Endothelial cell of umbilical vein (primary cell): Measurements from ENCODE around the gene HCFC2. TPM values are rescaled to one million over a fixed set of nuclear protein-coding genes. Genes with fewer than 3 reads are reported as not detected.

Experiments
- BruUV-seq: library from RNA; stranded (reverse); fragments of 400-500 nt; replicated peaks from 2 replicates; lab custom pipeline; 2021; lab: Mats Ljungman, UMichigan
- CTCF ChIA-PET: fragments of 300-600, 350-600 bp; sonication (Branson Sonifier 250); formaldehyde crosslinking; loops from one replicate; lab custom pipeline; 2021; ENCODE audit warnings: antibody characterized with exemption, inconsistent platforms; lab: Charles Lee
- POLR2A ChIA-PET: fragments of 300-600, 350-600 bp; sonication (Branson Sonifier 250); formaldehyde crosslinking; loops from one replicate; lab custom pipeline; 2021; ENCODE audit warnings: antibody characterized with exemption, inconsistent platforms; lab: Charles Lee
- DNase-seq: peaks from one replicate; pipeline ENCODE4 v3.0.0-alpha.2; 2011; ENCODE audit warnings: low read depth, low spot score
- FAIRE-seq: peaks from 2 replicates; lab custom pipeline; 2011; peaks lifted over from hg19 to GRCh38; lab: Jason Lieb, UNC
- H2AFZ ChIP-seq: 2 replicates; pipeline ENCODE4 v1.6.0; 2012; ENCODE audit warnings: low read depth, low read length, control low read depth, inconsistent platforms
- H3K27ac ChIP-seq: 2 replicates; pipeline ENCODE4 v1.5.1; 2011; ENCODE audit warnings: low read depth, mild to moderate bottlenecking, control low read depth, low read length, moderate library complexity; ENCODE audit not compliant: insufficient read depth
- H3K27me3 ChIP-seq, 2 experiments: 2 replicates each; pipeline versions ENCODE4 v1.6.0 to v1.6.1; 2011; ENCODE audit warnings: low read length in 2 of 2, mixed read lengths in 1 of 2; ENCODE audit not compliant: control insufficient read depth in 2 of 2, insufficient read depth in 2 of 2
- H3K36me3 ChIP-seq, 2 experiments: 2 replicates in 1 of 2; 3 replicates in 1 of 2; pipeline ENCODE4 v1.5.1; 2011; ENCODE audit warnings: low read length in 2 of 2, mild to moderate bottlenecking in 1 of 2, moderate library complexity in 1 of 2; ENCODE audit not compliant: control insufficient read depth in 2 of 2, insufficient read depth in 2 of 2; ENCODE audit errors: extremely low read depth in 1 of 2
- H3K4me1 ChIP-seq: 3 replicates; pipeline ENCODE4 v1.5.1; 2011; ENCODE audit warnings: mild to moderate bottlenecking, low read length; ENCODE audit not compliant: control insufficient read depth, insufficient read depth; ENCODE audit errors: extremely low read depth
- H3K4me2 ChIP-seq: 2 replicates; pipeline ENCODE4 v1.6.1; 2011; ENCODE audit warnings: low read length, control low read depth, mixed read lengths; ENCODE audit not compliant: insufficient read depth
- H3K4me3 ChIP-seq, 3 experiments: fragments of 200-600 bp in 1 of 3; sonication (generic), shearing (Covaris generic) in 1 of 3; replicated peaks in 1 of 3; 2 replicates each; pipeline ENCODE4 v1.5.1; 2011 to 2016; ENCODE audit warnings: control low read depth in 3 of 3, low read length in 3 of 3, mild to moderate bottlenecking in 2 of 3, inconsistent platforms in 1 of 3, low read depth in 1 of 3, moderate library complexity in 1 of 3; ENCODE audit not compliant: insufficient read depth in 1 of 3
- H3K79me2 ChIP-seq: 2 replicates; pipeline ENCODE4 v1.6.0; 2012; ENCODE audit warnings: low read length, inconsistent platforms; ENCODE audit not compliant: control insufficient read depth, insufficient read depth
- H3K9ac ChIP-seq: replicated peaks from 2 replicates; pipeline ENCODE3; 2011; ENCODE audit warnings: low read length, control low read depth; ENCODE audit not compliant: insufficient read depth; ENCODE audit errors: extremely low read depth
- H3K9me1 ChIP-seq: replicated peaks from 3 replicates; pipeline ENCODE4 v1.6.0; 2011; ENCODE audit warnings: mild to moderate bottlenecking, low read length; ENCODE audit not compliant: control insufficient read depth, insufficient read depth; ENCODE audit errors: extremely low read depth
- H3K9me3 ChIP-seq: replicated peaks from 2 replicates; pipeline ENCODE4 v1.5.1; 2012; ENCODE audit warnings: low read length, inconsistent platforms; ENCODE audit not compliant: control insufficient read depth, insufficient read depth
- H4K20me1 ChIP-seq: replicated peaks from 2 replicates; pipeline ENCODE3; 2011; ENCODE audit warnings: mild to moderate bottlenecking, low read length; ENCODE audit not compliant: control insufficient read depth, insufficient read depth; ENCODE audit errors: extremely low read depth
- CTCF ChIP-seq, 2 donors: IDR thresholded peaks; 1 replicate in 1 of 2; 2 replicates in 1 of 2; pipeline ENCODE4 v1.5.1; 2011; ENCODE audit warnings: low read length in 2 of 2, mild to moderate bottlenecking in 2 of 2, moderate library complexity in 2 of 2, control low read depth in 1 of 2, inconsistent platforms in 1 of 2, low read depth in 1 of 2; ENCODE audit not compliant: insufficient read depth in 1 of 2; ENCODE audit errors: extremely low read depth in 1 of 2
- EZH2 ChIP-seq: IDR thresholded peaks from 2 replicates; pipeline ENCODE4 v1.6.1; 2012; ENCODE audit warnings: borderline replicate concordance, low read depth, mild to moderate bottlenecking, moderate library complexity, low read length, inconsistent platforms; ENCODE audit not compliant: severe bottlenecking
- FOS ChIP-seq: IDR thresholded peaks from 2 replicates; pipeline ENCODE4 v1.6.1; 2011; ENCODE audit warnings: mild to moderate bottlenecking, low read length, moderate library complexity, borderline replicate concordance; ENCODE audit not compliant: insufficient read depth
- JUN ChIP-seq: IDR thresholded peaks from 2 replicates; pipeline ENCODE4 v1.6.1; 2011; ENCODE audit warnings: borderline replicate concordance, low read depth; ENCODE audit not compliant: insufficient read length, insufficient read depth
- MAX ChIP-seq: IDR thresholded peaks from 2 replicates; pipeline ENCODE4 v1.6.1; 2011; ENCODE audit not compliant: insufficient read depth, insufficient read length
- MYC ChIP-seq: IDR thresholded peaks from one replicate; pipeline ENCODE4 v1.6.1; 2011; ENCODE audit warnings: mild to moderate bottlenecking, low read depth, low read length
- POLR2A ChIP-seq: IDR thresholded peaks from 2 replicates; pipeline ENCODE4 v1.6.1; 2012; ENCODE audit warnings: low read depth, mild to moderate bottlenecking, control low read depth, low read length
- POLR2AphosphoS5 ChIP-seq: IDR thresholded peaks from 2 replicates; pipeline ENCODE4 v1.6.1; 2012; ENCODE audit warnings: low read depth, mild to moderate bottlenecking, control low read depth, low read length, moderate library complexity; ENCODE audit not compliant: insufficient read depth
- dilution Hi-C: fragments of 300-500 bp; cut with MboI; formaldehyde crosslinking; loops from one replicate; pipeline ENCODE4 v1.15.0; 2019; ENCODE audit warnings: low sequenced_read_pairs; ENCODE audit not compliant: extremely low pct_ligation_motif_present
- intact Hi-C: fragments of 100-400 bp; cut with micrococcal nuclease; formaldehyde crosslinking; loops from one replicate; pipeline ENCODE4 v1.10.0; 2022
- polyA plus RNA-seq, 4 experiments: library from polyadenylated mRNA; depleted of rRNA in 3 of 4; stranded (reverse) in 3 of 4; unstranded in 1 of 4; fragments of >200 nt; gene quantifications; 2 replicates each; pipeline versions ENCODE4 v1.2.1 to v1.2.3, GENCODE V29; 2011 to 2012; ENCODE audit warnings: missing spikeins in 1 of 4
- total RNA-seq: library from RNA; stranded (reverse); gene quantifications from 2 replicates; pipeline ENCODE4 v1.2.3, GENCODE V29; 2021

The HCFC2 gene
- total and polyA plus RNA-seq, 2 donors (not counting 3 experiments of a cell fraction or from before 2014, with no cell fraction given) = 6.0 to 15.6 TPM

GRCh38 chr12:104054681-104055346, 9.5 kb upstream of the HCFC2 start:
- Histone ChIP-seq H3K4me3 (no peak overlapping the region), H3K79me2 (no peaks in the 10 kb centered on the region), H3K27me3 (peaks cover 21 to 31% of the 10 kb centered on the region in 2 experiments), H3K9ac (no peak overlapping the region), H3K9me1 (no peaks in the 10 kb centered on the region), H3K36me3 (no peaks in the 10 kb centered on the region), H3K4me2 (no peak overlapping the region), H3K9me3 (no peaks in the 10 kb centered on the region), H4K20me1 (no peaks in the 10 kb centered on the region), H3K27ac (no peak overlapping the region), H3K4me1 (peaks cover 6% of the 10 kb centered on the region), H2AFZ (no peak overlapping the region)
- TF ChIP-seq CTCF (IDR thresholded peaks at IDR 0.05; ENCODE audit: extremely low read depth in 1 of 2, insufficient read depth in 1 of 2, low read depth in 1 of 2, low read length in 2 of 2) = no peak
- TF ChIP-seq JUN = no peak
- no peak for TF ChIP-seq MYC
- no peak for TF ChIP-seq POLR2A
- no peak for TF ChIP-seq POLR2AphosphoS5
- TF ChIP-seq FOS = no peak
- TF ChIP-seq EZH2 = no peak
- TF ChIP-seq MAX = no peak
- no peak for DNase-seq
- intact Hi-C loops = no loop called here
- BruUV-seq = no TSS peak
- ChIA-PET CTCF (interaction anchor here (1.2 to 5.9 kb wide), 2 partner anchors 9 to 54 kb away, joined by 3 to 106 read pairs; partner anchors contain the start of gene HCFC2), POLR2A (no interaction called here)
- dilution Hi-C loops = no loop called here
- no peak for FAIRE-seq
